GM12873 (cell line): ENCODE results near the gene APCDD1L.

ENCODE experiments used
- CTCF ChIP-seq: IDR thresholded peaks from 2 replicates; pipeline ENCODE4 v1.5.1; 2012; ENCODE audit warnings: low read depth, mild to moderate bottlenecking, moderate library complexity, low read length, control low read depth; ENCODE audit not compliant: insufficient read depth; ENCODE audit errors: missing control alignments

Gene APCDD1L

GRCh38 chr20:58433029-58433647 lies 82.1 kb downstream of the APCDD1L start:
- TF ChIP-seq CTCF: no peak

GRCh38 chr20:58432186-58432954 lies 82.8 kb downstream of the APCDD1L start:
- no peak for TF ChIP-seq CTCF

GRCh38 chr20:58431134-58431533 lies 84.1 kb downstream of the APCDD1L start:
- TF ChIP-seq CTCF: no peak

- no peak for TF ChIP-seq CTCF
Observed at GRCh38 chr20:58429303-58429702, 85.9 kb downstream of the APCDD1L start.

- no peak for TF ChIP-seq CTCF
Observed at GRCh38 chr20:58428364-58428763, 86.8 kb downstream of the APCDD1L start.

GRCh38 chr20:58424218-58424969 lies 90.8 kb downstream of the APCDD1L start:
- no peak for TF ChIP-seq CTCF

- no peak for TF ChIP-seq CTCF
Observed at GRCh38 chr20:58421497-58421850, 93.7 kb downstream of the APCDD1L start.
